HepG2 (cell line): Measurements from ENCODE around the gene IL10.

ENCODE experiments used
- ARHGAP35 ChIP-seq: sonication (generic); formaldehyde crosslinking; IDR thresholded peaks from 2 replicates; pipeline ENCODE4 v1.9.0; 2022; ENCODE audit warnings: mild to moderate bottlenecking, inconsistent platforms, moderate library complexity, missing genetic modification reagents, borderline replicate concordance
- CTCF ChIP-seq: sonication (generic); formaldehyde crosslinking; IDR thresholded peaks from 2 replicates; pipeline ENCODE4 v1.5.0; 2020; ENCODE audit warnings: mild to moderate bottlenecking, missing genetic modification reagents, moderate library complexity
- EP300 ChIP-seq, 3 experiments: sonication (generic) in 1 of 3; formaldehyde crosslinking in 1 of 3; IDR thresholded peaks; 2 replicates each; pipeline versions ENCODE4 v1.5.1 to v1.6.1; 2011 to 2020; ENCODE audit warnings: low read depth in 2 of 3, low read length in 2 of 3, borderline replicate concordance in 1 of 3, improper control_type of control experiment in 1 of 3, mild to moderate bottlenecking in 1 of 3, missing genetic modification reagents in 1 of 3, moderate library complexity in 1 of 3
- ETV6 ChIP-seq: sonication (generic); formaldehyde crosslinking; conservative IDR thresholded peaks from 2 replicates; pipeline ENCODE4 v1.4.0; 2020; ENCODE audit warnings: missing genetic modification reagents
- NFYB ChIP-seq: sonication (generic); formaldehyde crosslinking; IDR thresholded peaks from 2 replicates; pipeline ENCODE4 v1.4.0; 2020; ENCODE audit warnings: missing genetic modification reagents
- TF ChIP-seq, protein P1 (sequence below): sonication (generic); formaldehyde crosslinking; IDR thresholded peaks from 2 replicates; pipeline ENCODE4 v1.5.0; 2020; ENCODE audit warnings: missing genetic modification reagents

DNA sequence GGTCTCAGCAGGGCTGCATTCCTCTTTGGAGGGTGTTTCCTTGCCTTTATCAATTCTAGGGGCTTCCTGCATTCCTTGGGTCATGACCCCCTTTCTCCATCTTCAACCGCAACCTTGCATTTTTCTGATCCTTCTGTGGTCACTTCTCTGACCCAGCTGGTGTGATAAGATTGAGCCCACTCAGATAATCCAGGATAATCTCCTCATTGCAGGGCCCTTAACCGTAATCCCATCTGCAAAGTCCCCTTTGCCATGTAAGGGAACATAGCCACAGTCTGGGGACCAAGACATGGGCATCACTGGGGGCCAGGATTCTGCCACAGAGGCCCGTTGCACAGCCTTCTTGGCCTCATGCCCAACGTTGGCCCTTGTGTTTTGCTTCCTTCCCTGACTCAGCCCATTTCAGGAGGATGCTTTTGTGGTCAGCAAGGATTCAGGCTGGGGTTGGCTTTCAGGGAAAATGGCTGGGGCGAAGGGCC is 36.7 kb downstream of the IL10 start:
- TF ChIP-seq NFYB (CRISPR knock-in tag) (no peak), CTCF (no peak), EP300 (IDR thresholded peaks at IDR 0.05; ENCODE audit: low read depth in 2 of 2, low read length in 2 of 2) (no peak), EP300 (CRISPR knock-in tag; IDR thresholded peaks at IDR 0.05; ENCODE audit: borderline replicate concordance) (no peak), ETV6 (CRISPR knock-in tag) (no peak), ARHGAP35 (CRISPR knock-in tag) (no peak)
- TF ChIP-seq, protein P1, sequence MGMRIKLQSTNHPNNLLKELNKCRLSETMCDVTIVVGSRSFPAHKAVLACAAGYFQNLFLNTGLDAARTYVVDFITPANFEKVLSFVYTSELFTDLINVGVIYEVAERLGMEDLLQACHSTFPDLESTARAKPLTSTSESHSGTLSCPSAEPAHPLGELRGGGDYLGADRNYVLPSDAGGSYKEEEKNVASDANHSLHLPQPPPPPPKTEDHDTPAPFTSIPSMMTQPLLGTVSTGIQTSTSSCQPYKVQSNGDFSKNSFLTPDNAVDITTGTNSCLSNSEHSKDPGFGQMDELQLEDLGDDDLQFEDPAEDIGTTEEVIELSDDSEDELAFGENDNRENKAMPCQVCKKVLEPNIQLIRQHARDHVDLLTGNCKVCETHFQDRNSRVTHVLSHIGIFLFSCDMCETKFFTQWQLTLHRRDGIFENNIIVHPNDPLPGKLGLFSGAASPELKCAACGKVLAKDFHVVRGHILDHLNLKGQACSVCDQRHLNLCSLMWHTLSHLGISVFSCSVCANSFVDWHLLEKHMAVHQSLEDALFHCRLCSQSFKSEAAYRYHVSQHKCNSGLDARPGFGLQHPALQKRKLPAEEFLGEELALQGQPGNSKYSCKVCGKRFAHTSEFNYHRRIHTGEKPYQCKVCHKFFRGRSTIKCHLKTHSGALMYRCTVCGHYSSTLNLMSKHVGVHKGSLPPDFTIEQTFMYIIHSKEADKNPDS: no peak
